Heart left ventricle (tissue), 13 donors: ENCODE measurements around the gene ALDOA.
A peak's percentile ranks its signal among the peaks of the same experiment; 100 is the strongest.

Experiments used
- POLR2A ChIP-seq, 2 donors: fragments of 450-650 bp; IDR thresholded peaks; one replicate each; pipeline ENCODE4 v1.6.1; 2017; ENCODE audit warnings: antibody characterized with exemption in 2 of 2, mild to moderate bottlenecking in 2 of 2, moderate library complexity in 2 of 2
- TF ChIP-seq, protein P1 (sequence below), 12 donors: fragments of 200-600 bp; sonication (generic) in 4 of 12; IDR thresholded peaks; one replicate each; pipeline versions ENCODE4 v1.5.0 to v1.8.0; 2018 to 2022; ENCODE audit warnings: antibody characterized with exemption in 12 of 12, mild to moderate bottlenecking in 5 of 12
- donor health status: ischemic (EF 13 %, LVEDD 7.1; RV severe dilation, severe dysfunction).
- donor health status: DM: no; HTN: yes; CAD: no.
- donor health status: DM: no; HTN: no; CAD: no.
- donor health status: ischemic (EF 25% LVEDD 6.9; RV normal size, moderate dysfunction).
- donor health status: ischemic (EF 25% LVEDD 5.7; RV mildly dilated, moderate dysfunction).
- donor health status: ischemic (EF 35%, LVEDD 5.7; RV mildly dilated, moderate dysfunction).
- donor health status: nonischemic (EF 11% LVEDD 7.7; RV severe dilation, severe dysfunction).
- donor health status: DM: yes; HTN: yes; CAD: no.
- donor health status: PGD.
- donor health status: ischemic (EF 29% LVEDD 5.4; RV normal size, mild dysfunction).
- donor health status: nonischemic (EF 23%, LVEDD 6.1; RV moderate dilation, normal function).

DNA sequence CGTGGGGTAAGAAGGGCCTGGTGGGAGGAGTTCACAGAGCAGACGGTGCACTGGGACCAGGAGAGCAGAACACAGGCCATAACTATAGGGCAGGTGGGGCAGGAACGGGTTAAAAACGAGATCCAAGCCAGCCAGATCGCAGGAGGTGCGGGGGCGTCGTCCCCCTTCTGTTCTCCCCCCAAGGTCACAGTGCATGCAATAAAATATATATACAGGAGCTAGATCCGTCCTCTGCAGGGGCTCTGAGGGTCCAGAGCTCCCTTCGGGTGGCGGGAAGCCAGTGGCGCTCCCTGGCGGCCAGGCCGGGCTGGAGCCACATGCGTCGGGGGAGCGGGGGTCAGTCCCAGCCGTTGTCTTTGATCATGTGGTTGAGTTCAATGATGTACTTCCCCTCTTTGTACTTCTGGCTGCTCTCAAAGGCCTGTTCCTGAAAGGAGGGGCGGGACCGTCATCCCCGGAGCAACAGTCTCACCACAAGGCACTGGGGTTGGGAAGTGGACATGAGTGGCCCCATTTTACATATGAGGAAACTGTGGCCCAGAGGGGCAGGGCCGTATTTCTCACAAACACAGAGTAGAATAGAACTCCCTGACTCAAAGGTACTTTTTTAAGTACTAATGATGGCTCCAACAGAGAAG lies 26.9 kb downstream of the ALDOA start:
- TF ChIP-seq, protein P1, sequence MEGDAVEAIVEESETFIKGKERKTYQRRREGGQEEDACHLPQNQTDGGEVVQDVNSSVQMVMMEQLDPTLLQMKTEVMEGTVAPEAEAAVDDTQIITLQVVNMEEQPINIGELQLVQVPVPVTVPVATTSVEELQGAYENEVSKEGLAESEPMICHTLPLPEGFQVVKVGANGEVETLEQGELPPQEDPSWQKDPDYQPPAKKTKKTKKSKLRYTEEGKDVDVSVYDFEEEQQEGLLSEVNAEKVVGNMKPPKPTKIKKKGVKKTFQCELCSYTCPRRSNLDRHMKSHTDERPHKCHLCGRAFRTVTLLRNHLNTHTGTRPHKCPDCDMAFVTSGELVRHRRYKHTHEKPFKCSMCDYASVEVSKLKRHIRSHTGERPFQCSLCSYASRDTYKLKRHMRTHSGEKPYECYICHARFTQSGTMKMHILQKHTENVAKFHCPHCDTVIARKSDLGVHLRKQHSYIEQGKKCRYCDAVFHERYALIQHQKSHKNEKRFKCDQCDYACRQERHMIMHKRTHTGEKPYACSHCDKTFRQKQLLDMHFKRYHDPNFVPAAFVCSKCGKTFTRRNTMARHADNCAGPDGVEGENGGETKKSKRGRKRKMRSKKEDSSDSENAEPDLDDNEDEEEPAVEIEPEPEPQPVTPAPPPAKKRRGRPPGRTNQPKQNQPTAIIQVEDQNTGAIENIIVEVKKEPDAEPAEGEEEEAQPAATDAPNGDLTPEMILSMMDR (IDR thresholded peaks at IDR 0.05), result peak; percentile 44 to 84 (median 64)
- TF ChIP-seq POLR2A (IDR thresholded peaks at IDR 0.05), result no peak
